Measurements from ENCODE around the gene MC5R.
"Not testable (repeated sequence)": the region's sequence is repeated elsewhere in the genome, so short reads cannot be mapped to it uniquely, and the experiment has no call there.

MC5R gene

DNA sequence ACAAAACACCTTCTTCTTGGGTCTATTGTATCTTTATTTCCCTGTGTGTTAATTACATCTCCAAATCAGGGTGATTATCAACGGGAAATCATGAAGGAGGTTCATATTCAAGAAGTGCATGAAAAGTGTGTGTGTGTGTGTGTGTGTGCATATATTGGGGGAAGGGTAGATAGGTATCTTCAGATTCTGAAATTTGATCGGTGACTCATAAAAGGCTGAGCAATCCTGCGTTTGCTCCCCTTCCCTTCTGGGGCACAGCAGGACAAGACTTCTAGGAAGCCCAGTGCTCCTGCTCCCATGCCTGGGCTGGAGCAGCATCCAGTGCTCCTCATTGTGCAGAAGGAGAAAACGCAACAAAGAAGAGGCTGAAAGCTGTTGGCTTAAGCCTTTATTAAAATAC, 25.8 kb downstream of the MC5R start:
- no peak for DNase-seq (ENCODE audit: low read depth)

DNA sequence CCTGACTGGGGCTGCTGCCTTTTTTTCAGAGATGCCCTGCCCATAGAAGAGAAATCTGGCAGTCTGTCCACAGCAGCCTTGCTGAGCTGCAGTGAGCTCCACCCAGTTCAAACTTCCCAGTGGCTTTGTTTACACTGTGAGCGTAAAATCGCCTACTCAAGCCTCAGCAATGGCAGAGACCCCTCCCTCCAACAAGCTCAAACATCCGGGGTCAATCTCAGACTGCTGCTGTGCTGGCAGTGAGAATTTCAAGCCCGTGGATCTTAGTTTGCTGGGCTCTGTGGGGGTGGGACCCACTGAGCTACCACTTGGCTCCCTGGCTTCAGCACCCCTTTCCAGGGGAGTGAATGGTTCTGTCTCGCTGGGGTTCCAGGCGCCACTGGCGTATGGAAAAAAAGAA, 38.9 kb downstream of the MC5R start:
- DNase-seq (ENCODE audit: low read depth), result not testable (repeated sequence)

DNA sequence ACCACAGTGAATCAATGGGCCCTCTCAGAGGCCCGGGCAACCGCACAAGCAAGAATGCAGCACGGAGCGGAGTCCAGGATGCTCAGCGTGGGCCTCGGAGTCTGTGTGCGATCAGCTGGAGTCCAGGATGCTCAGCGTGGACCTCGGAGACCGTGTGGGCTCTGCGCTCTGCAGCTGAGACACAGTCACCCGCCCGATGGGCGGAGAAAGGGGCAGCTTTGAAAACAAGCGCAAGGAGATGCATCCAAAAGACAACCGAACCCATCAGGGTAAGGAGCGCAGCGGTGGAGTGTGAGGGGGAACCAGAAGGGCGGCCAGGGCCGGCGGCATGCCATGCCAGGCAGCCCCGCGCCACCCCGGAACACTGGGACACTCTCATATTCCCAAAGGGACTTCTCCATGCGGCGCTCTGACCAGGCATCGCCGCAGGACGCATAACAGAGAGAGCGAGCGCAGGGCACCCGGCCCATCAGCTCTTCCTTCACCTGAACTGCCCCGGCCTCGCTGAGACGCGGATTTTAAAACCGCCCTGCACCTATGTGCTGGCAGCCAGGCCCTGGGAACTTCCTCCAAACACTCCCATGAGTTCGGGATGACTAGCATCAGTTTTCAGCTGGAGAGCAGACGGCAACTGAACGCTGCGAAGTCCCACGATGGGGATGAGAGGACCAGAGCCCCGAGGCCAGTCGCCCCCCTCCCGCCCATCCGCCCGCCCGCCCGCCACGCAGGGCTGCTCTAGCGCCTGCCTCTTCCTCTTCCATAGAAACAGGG, 44.7 kb downstream of the MC5R start:
- DNase-seq (ENCODE audit: low read depth), result no peak

DNA sequence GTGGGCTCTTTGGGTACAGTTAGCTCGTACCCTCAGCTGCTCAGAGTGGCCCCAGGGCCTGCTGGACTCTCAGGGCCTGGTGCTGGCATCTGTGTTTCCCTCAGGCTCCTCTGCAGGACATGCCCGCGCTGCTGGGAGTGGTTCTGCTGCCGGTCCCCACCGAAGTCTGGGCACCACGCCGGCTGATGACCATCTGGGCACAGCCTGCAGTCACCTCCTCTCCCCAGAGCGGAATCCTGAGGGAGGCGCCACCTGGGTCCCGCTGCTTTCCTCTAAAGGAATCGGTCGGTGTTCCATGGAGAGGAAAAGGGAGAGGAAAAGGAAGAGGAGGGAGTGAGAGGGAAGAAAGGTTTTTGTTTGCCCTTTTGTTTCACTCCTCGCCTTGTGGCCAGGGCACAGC, 47.8 kb downstream of the MC5R start:
- no peak for DNase-seq (ENCODE audit: low read depth)

DNA sequence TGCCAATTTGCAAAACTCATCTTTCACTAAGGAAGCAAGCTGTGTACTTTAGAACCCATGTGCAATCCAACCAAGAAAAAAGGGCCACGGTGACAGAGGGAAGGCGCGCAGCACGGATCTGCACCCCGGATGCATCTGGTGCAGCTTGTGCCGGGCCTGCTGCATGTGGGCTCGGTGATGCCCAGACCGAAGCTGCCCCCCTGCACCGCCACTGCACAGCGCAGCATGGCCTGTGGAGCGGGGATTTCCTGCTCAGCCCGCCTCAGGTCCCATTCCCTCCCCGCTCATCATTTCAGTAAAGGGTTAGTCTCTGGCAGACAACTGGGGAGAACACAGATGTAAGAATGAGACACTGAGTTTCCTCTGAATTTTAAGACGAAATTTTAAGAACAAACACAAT, 48.4 kb downstream of the MC5R start:
- DNase-seq (ENCODE audit: low read depth), result no peak

DNA sequence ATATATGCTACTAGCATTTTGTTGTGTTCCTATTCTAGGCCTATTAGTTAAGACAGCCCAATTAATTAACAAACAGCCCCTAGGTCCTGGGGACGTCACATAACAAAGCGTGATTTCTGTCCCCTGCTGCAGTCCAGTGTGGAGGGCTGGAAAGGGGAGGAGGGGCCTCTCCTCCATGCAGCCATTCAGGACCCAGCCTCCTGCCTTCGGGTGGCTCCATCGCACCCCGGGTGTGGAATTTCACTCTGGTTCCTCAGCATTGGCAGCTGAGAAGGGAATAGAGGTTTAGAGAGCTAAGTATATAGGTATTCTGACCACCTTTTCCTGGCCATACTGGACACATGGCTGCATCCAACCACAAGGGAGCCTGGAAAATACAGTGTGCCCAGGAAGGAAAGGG, 49.0 kb downstream of the MC5R start:
- no peak for DNase-seq (ENCODE audit: low read depth)

DNA sequence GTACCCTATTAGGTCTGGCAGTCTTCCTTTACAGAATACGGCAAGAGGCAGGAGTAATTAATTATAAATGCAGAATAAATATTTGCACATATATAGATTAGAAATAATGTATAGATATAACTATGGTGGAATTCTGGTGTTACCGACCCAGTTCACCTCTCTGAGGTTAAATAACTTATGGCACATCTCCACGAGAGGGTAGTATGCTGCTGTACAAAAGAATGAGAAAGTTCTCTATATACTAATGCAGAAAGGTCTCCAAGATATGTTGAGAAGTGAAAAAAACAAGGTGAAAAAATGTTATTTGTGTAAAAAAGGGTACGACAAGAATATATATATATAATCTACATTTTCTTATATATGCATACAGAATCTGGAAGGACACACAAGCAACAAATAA, 50.6 kb downstream of the MC5R start:
- DNase-seq (ENCODE audit: low read depth), result no peak
